HCT116 (cell line): ENCODE data around the gene MAPKAP1. TPM values are rescaled to one million over a fixed set of nuclear protein-coding genes. Genes with fewer than 3 reads are reported as not detected.

ENCODE experiments used
- ATAC-seq: fragments of 200-7000 bp; cut with Tn5 transposase; 2 replicates; pipeline ENCODE4 v1.9.1; 2020; ENCODE audit warnings: mild to moderate bottlenecking, moderate library complexity
- BruUV-seq: library from RNA; stranded (reverse); fragments of 400-500 nt; replicated peaks from 2 replicates; lab custom pipeline; 2021; lab: Mats Ljungman, UMichigan
- CTCF ChIA-PET: fragments of 300-600 bp; sonication (Branson Sonifier 250); formaldehyde crosslinking; loops from one replicate; lab custom pipeline; 2021; ENCODE audit warnings: antibody characterized with exemption; lab: Charles Lee
- POLR2A ChIA-PET: fragments of 300-600, 350-600 bp; sonication (Branson Sonifier 250); formaldehyde crosslinking; loops from one replicate; lab custom pipeline; 2021; ENCODE audit warnings: antibody characterized with exemption; lab: Charles Lee
- RAD21 ChIA-PET, 2 experiments: fragments of 300-600 bp; sonication (Branson Sonifier 250); formaldehyde crosslinking; loops; one replicate each; lab custom pipeline; 2023; ENCODE audit warnings: low total read pairs in 2 of 2; ENCODE audit not compliant: uncharacterized antibody in 2 of 2, unreplicated experiment in 2 of 2, low non-redundant PET in 1 of 2; lab: Charles Lee
- DNase-seq: peaks from one replicate; pipeline ENCODE4 v3.0.0-alpha.2; 2010; ENCODE audit warnings: low read depth, low spot score
- H2AFZ ChIP-seq: fragments of 200-600 bp; shearing (Covaris generic), sonication (generic); 2 replicates; pipeline ENCODE4 v1.6.1; 2017; ENCODE audit warnings: low read depth, mixed run types, mixed read lengths, antibody characterized with exemption, low read length; ENCODE audit not compliant: poor library complexity, severe bottlenecking
- H3K27ac ChIP-seq: 2 replicates; pipeline ENCODE4 v1.5.1; 2012; ENCODE audit warnings: low read depth, low read length
- H3K27me3 ChIP-seq: fragments of 200-600 bp; sonication (generic); 2 replicates; pipeline ENCODE4 v1.6.1; 2016; ENCODE audit warnings: mixed run types, low read length, mixed read lengths; ENCODE audit not compliant: insufficient read depth
- H3K36me3 ChIP-seq, 2 experiments: fragments of 200-500 bp in 1 of 2; fragments of 200-600 bp in 1 of 2; sonication (Bioruptor generic) in 1 of 2; sonication (generic) in 1 of 2; 2 replicates each; pipeline versions ENCODE4 v1.5.1 to v1.6.1; 2014 to 2016; ENCODE audit warnings: low read length in 2 of 2, inconsistent platforms in 1 of 2, mixed read lengths in 1 of 2, mixed run types in 1 of 2; ENCODE audit not compliant: insufficient read depth in 2 of 2, control insufficient read depth in 1 of 2
- H3K4me1 ChIP-seq, 2 experiments: fragments of 200-600 bp in 1 of 2; sonication (generic) in 1 of 2; 2 replicates each; pipeline versions ENCODE4 v1.5.1 to v1.6.1; 2012 to 2017; ENCODE audit warnings: low read length in 2 of 2, inconsistent platforms in 1 of 2, mild to moderate bottlenecking in 1 of 2, mixed read lengths in 1 of 2, mixed run types in 1 of 2, moderate library complexity in 1 of 2; ENCODE audit not compliant: insufficient read depth in 2 of 2, control insufficient read depth in 1 of 2
- H3K4me2 ChIP-seq: fragments of 200-600 bp; sonication (generic); 2 replicates; pipeline ENCODE4 v1.6.1; 2017; ENCODE audit warnings: mixed run types, low read length, mixed read lengths
- H3K4me3 ChIP-seq, 2 experiments: fragments of 200-600 bp in 1 of 2; sonication (generic) in 1 of 2; replicated peaks in 1 of 2; 2 replicates each; pipeline ENCODE4 v1.5.1; 2011 to 2016; ENCODE audit warnings: low read length in 2 of 2, control low read depth in 1 of 2, low read depth in 1 of 2, mild to moderate bottlenecking in 1 of 2, mixed read lengths in 1 of 2, mixed run types in 1 of 2
- H3K79me2 ChIP-seq: fragments of 200-600 bp; sonication (generic); 2 replicates; pipeline ENCODE4 v1.6.1; 2017; ENCODE audit warnings: mild to moderate bottlenecking, mixed run types, low read length, moderate library complexity, mixed read lengths; ENCODE audit not compliant: insufficient read depth
- H3K9ac ChIP-seq: fragments of 200-600 bp; sonication (generic); 2 replicates; pipeline ENCODE4 v1.6.1; 2016; ENCODE audit warnings: low read length, mixed read lengths
- H3K9me2 ChIP-seq: fragments of 200-600 bp; sonication (generic), shearing (Covaris generic); 2 replicates; pipeline ENCODE4 v1.6.1; 2017; ENCODE audit warnings: mixed run types, mild to moderate bottlenecking, moderate library complexity; ENCODE audit not compliant: insufficient read depth
- H3K9me3 ChIP-seq, 2 experiments: fragments of 200-500 bp in 1 of 2; fragments of 200-600 bp in 1 of 2; sonication (Bioruptor generic) in 1 of 2; sonication (generic) in 1 of 2; 2 replicates each; pipeline ENCODE4 v1.6.1; 2014 to 2017; ENCODE audit warnings: low read length in 2 of 2, mixed read lengths in 2 of 2, inconsistent platforms in 1 of 2, low read depth in 1 of 2, mild to moderate bottlenecking in 1 of 2, mixed run types in 1 of 2, moderate library complexity in 1 of 2; ENCODE audit not compliant: control insufficient read depth in 1 of 2, insufficient read depth in 1 of 2
- H4K20me1 ChIP-seq: fragments of 200-600 bp; sonication (generic), shearing (Covaris generic); 2 replicates; pipeline ENCODE4 v1.6.1; 2017; ENCODE audit warnings: mixed run types, mild to moderate bottlenecking, moderate library complexity; ENCODE audit not compliant: insufficient read depth
- CBX3 ChIP-seq: IDR thresholded peaks from 2 replicates; pipeline ENCODE4 v1.6.1; 2012; ENCODE audit warnings: low read depth
- CEBPB ChIP-seq: IDR thresholded peaks from 2 replicates; pipeline ENCODE4 v1.6.1; 2012; ENCODE audit warnings: low read depth
- EGR1 ChIP-seq: IDR thresholded peaks from 2 replicates; pipeline ENCODE4 v1.6.1; 2012; ENCODE audit warnings: low read depth
- ELF1 ChIP-seq: IDR thresholded peaks from 2 replicates; pipeline ENCODE4 v1.6.1; 2012; ENCODE audit warnings: low read depth, borderline replicate concordance
- EZH2 ChIP-seq: fragments of 200-600 bp; sonication (generic); IDR thresholded peaks from 2 replicates; pipeline ENCODE4 v1.6.1; 2017; ENCODE audit warnings: antibody characterized with exemption, mixed run types
- FOSL1 ChIP-seq: IDR thresholded peaks from 2 replicates; pipeline ENCODE4 v1.6.1; 2012; ENCODE audit warnings: low read depth
- JUND ChIP-seq: IDR thresholded peaks from 2 replicates; pipeline ENCODE4 v1.6.1; 2012
- RAD21 ChIP-seq: IDR thresholded peaks from 2 replicates; pipeline ENCODE4 v1.6.1; 2012; ENCODE audit warnings: low read depth, mild to moderate bottlenecking
- SIN3A ChIP-seq: IDR thresholded peaks from 2 replicates; pipeline ENCODE4 v1.6.1; 2012; ENCODE audit warnings: low read depth
- SRF ChIP-seq: IDR thresholded peaks from 2 replicates; pipeline ENCODE4 v1.6.1; 2012; ENCODE audit warnings: low read depth
- TCF7L2 ChIP-seq: IDR thresholded peaks from 2 replicates; pipeline ENCODE4 v1.7.0; 2011; ENCODE audit warnings: borderline replicate concordance, inconsistent platforms; ENCODE audit not compliant: insufficient read depth, insufficient read length; ENCODE audit errors: extremely low read depth
- YY1 ChIP-seq: IDR thresholded peaks from 2 replicates; pipeline ENCODE4 v1.6.1; 2011; ENCODE audit warnings: low read length, low read depth, moderate library complexity, mild to moderate bottlenecking; ENCODE audit not compliant: insufficient replicate concordance; ENCODE audit errors: extremely low read depth
- ZFX ChIP-seq: fragments of 450-650 bp; IDR thresholded peaks from 2 replicates; pipeline ENCODE4 v1.6.1; 2017
- intact Hi-C: fragments of 100-400 bp; cut with micrococcal nuclease; formaldehyde crosslinking; loops from 2 replicates; pipeline ENCODE4 v1.10.0; 2022
- total RNA-seq: library from RNA; stranded (reverse); gene quantifications from one replicate; pipeline ENCODE4 v1.2.1, GENCODE V29; 2021; ENCODE audit not compliant: unreplicated experiment
- TF ChIP-seq, protein P1 (sequence below): IDR thresholded peaks from 2 replicates; pipeline ENCODE4 v1.6.1; 2012
- TF ChIP-seq, protein P2 (sequence below): IDR thresholded peaks from 2 replicates; pipeline ENCODE4 v1.6.1; 2012; ENCODE audit warnings: low read depth
- TF ChIP-seq, protein P3 (sequence below): IDR thresholded peaks from 2 replicates; pipeline ENCODE4 v1.6.1; 2011; ENCODE audit warnings: mild to moderate bottlenecking, low read length, moderate library complexity; ENCODE audit not compliant: insufficient replicate concordance; ENCODE audit errors: extremely low read depth

Gene MAPKAP1
- total RNA-seq, 1 experiment from 2014 or later: 72.5 TPM

- Histone ChIP-seq H3K9me3 (no peaks in the 10 kb centered on the region), H3K4me1 (0 out of 4 replicates have a peak, but pooled peaks cover 0 to 3% of the 10 kb centered on the region in 2 experiments), H3K27me3 (no peaks in the 10 kb centered on the region), H3K36me3 (no peaks in the 10 kb centered on the region), H3K9ac (no peak overlapping the region), H3K27ac (no peak overlapping the region), H4K20me1 (no peaks in the 10 kb centered on the region), H2AFZ (no peak overlapping the region), H3K4me3 (no peak overlapping the region), H3K9me2 (no peaks in the 10 kb centered on the region), H3K79me2 (peaks cover 44% of the 10 kb centered on the region), H3K4me2 (no peak overlapping the region)
- DNase-seq (no peak), ATAC-seq (no peak)
- intact Hi-C loops: no loop called here
- TF ChIP-seq CEBPB (no peak), EZH2 (no peak), SRF (no peak), RAD21 (no peak), TCF7L2 (no peak), SIN3A (no peak), CBX3 (no peak), EGR1 (no peak)
- POLR2A ChIA-PET: no interaction called here
- BruUV-seq: no TSS peak
- RAD21 ChIA-PET: no interaction called here
- CTCF ChIA-PET: interaction anchor here (1.3 kb wide), 1 partner anchor 33 kb away, joined by 3 read pairs; no protein-coding TSS in a partner anchor
Observed at GRCh38 chr9:125591245-125591644, 115.8 kb downstream of the MAPKAP1 start.

DNA sequence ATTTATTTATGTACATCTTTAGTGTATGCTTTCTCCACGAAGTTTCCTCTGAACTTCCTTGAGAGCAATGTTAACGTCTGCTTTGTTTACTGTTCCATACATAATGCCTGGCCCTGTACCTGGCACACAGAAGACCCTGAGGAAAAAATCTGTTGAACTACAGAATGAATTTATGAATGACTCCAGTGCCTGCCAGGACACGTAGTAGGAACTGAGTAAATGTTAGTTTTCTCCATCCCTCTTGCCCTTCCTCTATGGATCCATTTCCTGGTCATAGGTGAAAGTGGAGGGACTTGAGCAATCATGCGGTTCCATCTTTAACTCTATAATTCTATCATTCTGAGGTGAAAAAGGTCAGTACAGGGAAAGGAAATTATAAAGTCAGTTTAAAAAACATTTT, 117.7 kb downstream of the MAPKAP1 start:
- Histone ChIP-seq H3K9me2 (no peaks in the 10 kb centered on the region), H3K36me3 (no peaks in the 10 kb centered on the region), H4K20me1 (no peaks in the 10 kb centered on the region), H3K9me3 (no peaks in the 10 kb centered on the region), H3K4me1 (0 out of 4 replicates have a peak, but pooled peaks cover 0 to 3% of the 10 kb centered on the region in 2 experiments), H3K4me3 (no peak overlapping the region), H3K4me2 (no peak overlapping the region), H3K27ac (no peak overlapping the region), H3K79me2 (peaks cover 40% of the 10 kb centered on the region), H2AFZ (no peak overlapping the region), H3K9ac (no peak overlapping the region), H3K27me3 (no peaks in the 10 kb centered on the region)
- TF ChIP-seq, protein P1, sequence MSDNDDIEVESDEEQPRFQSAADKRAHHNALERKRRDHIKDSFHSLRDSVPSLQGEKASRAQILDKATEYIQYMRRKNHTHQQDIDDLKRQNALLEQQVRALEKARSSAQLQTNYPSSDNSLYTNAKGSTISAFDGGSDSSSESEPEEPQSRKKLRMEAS: no peak
- no peak for TF ChIP-seq JUND
- TF ChIP-seq YY1: no peak
- TF ChIP-seq EZH2: no peak
- TF ChIP-seq ZFX: no peak
- no peak for TF ChIP-seq FOSL1
- no peak for TF ChIP-seq RAD21
- TF ChIP-seq, protein P2, sequence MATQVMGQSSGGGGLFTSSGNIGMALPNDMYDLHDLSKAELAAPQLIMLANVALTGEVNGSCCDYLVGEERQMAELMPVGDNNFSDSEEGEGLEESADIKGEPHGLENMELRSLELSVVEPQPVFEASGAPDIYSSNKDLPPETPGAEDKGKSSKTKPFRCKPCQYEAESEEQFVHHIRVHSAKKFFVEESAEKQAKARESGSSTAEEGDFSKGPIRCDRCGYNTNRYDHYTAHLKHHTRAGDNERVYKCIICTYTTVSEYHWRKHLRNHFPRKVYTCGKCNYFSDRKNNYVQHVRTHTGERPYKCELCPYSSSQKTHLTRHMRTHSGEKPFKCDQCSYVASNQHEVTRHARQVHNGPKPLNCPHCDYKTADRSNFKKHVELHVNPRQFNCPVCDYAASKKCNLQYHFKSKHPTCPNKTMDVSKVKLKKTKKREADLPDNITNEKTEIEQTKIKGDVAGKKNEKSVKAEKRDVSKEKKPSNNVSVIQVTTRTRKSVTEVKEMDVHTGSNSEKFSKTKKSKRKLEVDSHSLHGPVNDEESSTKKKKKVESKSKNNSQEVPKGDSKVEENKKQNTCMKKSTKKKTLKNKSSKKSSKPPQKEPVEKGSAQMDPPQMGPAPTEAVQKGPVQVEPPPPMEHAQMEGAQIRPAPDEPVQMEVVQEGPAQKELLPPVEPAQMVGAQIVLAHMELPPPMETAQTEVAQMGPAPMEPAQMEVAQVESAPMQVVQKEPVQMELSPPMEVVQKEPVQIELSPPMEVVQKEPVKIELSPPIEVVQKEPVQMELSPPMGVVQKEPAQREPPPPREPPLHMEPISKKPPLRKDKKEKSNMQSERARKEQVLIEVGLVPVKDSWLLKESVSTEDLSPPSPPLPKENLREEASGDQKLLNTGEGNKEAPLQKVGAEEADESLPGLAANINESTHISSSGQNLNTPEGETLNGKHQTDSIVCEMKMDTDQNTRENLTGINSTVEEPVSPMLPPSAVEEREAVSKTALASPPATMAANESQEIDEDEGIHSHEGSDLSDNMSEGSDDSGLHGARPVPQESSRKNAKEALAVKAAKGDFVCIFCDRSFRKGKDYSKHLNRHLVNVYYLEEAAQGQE: no peak
- no peak for TF ChIP-seq ELF1
- no peak for TF ChIP-seq SIN3A
- TF ChIP-seq, protein P3, sequence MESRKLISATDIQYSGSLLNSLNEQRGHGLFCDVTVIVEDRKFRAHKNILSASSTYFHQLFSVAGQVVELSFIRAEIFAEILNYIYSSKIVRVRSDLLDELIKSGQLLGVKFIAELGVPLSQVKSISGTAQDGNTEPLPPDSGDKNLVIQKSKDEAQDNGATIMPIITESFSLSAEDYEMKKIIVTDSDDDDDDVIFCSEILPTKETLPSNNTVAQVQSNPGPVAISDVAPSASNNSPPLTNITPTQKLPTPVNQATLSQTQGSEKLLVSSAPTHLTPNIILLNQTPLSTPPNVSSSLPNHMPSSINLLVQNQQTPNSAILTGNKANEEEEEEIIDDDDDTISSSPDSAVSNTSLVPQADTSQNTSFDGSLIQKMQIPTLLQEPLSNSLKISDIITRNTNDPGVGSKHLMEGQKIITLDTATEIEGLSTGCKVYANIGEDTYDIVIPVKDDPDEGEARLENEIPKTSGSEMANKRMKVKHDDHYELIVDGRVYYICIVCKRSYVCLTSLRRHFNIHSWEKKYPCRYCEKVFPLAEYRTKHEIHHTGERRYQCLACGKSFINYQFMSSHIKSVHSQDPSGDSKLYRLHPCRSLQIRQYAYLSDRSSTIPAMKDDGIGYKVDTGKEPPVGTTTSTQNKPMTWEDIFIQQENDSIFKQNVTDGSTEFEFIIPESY: no peak
- no peak for TF ChIP-seq EGR1
- DNase-seq: no peak
- ATAC-seq: no peak
- no TSS peak for BruUV-seq
- RAD21 ChIA-PET: no interaction called here
- POLR2A ChIA-PET: no interaction called here
- CTCF ChIA-PET: no interaction called here
- intact Hi-C loops: no loop called here
